ENCODE measurements around the gene ISYNA1.

Gene ISYNA1

DNA sequence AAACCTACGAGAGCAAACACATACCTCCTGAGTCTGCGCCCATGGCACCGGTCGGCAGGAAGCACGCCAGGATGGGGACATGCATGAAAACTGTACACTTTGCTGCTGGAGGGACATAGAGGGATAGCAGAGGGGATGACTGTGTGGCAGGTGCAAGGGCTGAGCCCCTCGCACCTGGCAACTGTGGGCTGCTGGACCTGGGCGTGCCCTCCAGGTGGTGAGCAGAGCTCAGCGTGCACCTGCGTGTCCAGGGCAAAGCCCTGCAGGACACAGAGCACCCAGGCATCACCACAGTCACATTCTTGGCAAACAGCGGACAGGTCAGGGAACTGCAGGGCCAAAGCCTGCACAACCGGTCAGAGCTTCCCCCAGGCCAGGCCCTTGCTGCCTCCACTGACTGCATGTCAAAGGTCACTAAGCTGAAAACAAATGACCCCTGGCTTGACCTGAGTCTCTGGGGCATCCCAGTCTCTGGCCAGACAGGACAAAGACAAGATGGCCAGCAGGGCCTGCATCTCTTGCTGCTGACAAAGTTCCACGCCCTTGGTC, 9.0 kb upstream of the ISYNA1 start:
- H3K4me2 ChIP-seq (ENCODE audit: low read length): no peak overlapping the region
- no peaks in the 10 kb centered on the region for H3K36me3 ChIP-seq (ENCODE audit: control insufficient read depth, insufficient read depth, low read length)
- no peaks in the 10 kb centered on the region for H3K9me3 ChIP-seq (ENCODE audit: control insufficient read depth, low read length)
- H3K27me3 ChIP-seq (ENCODE audit: control insufficient read depth, insufficient read depth, low read length): no peaks in the 10 kb centered on the region
- peaks cover 34% of the 10 kb centered on the region for H3K79me2 ChIP-seq
- no peaks in the 10 kb centered on the region for H3K4me1 ChIP-seq
- no peak overlapping the region for H3K27ac ChIP-seq
- no peak overlapping the region for H2AFZ ChIP-seq
- TF ChIP-seq, protein P1, sequence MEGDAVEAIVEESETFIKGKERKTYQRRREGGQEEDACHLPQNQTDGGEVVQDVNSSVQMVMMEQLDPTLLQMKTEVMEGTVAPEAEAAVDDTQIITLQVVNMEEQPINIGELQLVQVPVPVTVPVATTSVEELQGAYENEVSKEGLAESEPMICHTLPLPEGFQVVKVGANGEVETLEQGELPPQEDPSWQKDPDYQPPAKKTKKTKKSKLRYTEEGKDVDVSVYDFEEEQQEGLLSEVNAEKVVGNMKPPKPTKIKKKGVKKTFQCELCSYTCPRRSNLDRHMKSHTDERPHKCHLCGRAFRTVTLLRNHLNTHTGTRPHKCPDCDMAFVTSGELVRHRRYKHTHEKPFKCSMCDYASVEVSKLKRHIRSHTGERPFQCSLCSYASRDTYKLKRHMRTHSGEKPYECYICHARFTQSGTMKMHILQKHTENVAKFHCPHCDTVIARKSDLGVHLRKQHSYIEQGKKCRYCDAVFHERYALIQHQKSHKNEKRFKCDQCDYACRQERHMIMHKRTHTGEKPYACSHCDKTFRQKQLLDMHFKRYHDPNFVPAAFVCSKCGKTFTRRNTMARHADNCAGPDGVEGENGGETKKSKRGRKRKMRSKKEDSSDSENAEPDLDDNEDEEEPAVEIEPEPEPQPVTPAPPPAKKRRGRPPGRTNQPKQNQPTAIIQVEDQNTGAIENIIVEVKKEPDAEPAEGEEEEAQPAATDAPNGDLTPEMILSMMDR (IDR thresholded peaks at IDR 0.05): no peak
- no peak overlapping the region for H3K9ac ChIP-seq
- H3K4me3 ChIP-seq (ENCODE audit: low read depth, low read length): no peak overlapping the region

DNA sequence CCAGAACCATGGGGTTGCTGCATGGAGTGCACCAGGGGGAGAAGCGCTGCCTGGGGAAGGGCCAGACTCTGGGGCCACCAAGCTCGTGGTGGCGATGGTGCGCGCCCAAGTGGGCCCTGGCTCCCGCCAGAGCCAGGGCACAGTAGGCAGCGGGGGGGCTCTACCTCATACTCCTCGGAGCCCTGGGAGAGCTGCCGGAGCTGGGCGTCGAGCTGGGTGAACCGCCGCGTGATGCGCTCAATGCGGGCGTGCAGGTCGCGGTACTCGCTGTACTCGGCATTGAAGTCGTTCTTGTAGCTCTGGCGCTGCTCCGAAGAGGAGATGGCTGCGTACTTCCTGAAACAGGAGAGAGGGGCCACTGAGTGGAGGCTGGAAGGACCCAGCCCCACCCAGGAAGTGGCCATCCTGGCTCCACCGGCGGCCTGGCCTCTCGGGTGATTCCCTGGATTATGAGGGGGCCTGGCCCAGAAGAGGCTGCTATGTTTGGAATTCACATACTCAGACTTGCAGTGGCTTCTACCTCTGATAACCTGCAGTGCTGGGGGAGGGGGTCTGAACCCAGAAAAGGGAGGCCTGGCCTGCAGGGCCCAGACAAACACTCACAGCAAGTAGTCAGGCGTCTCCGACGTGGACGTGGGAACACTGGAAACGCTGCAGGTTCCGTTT, 8.3 kb upstream of the ISYNA1 start:
- Histone ChIP-seq H3K27ac (no peak overlapping the region), H3K4me3 (ENCODE audit: low read depth, low read length) (no peak overlapping the region), H3K79me2 (peaks cover 32% of the 10 kb centered on the region), H2AFZ (no peak overlapping the region), H3K4me2 (ENCODE audit: low read length) (no peak overlapping the region), H3K9me3 (ENCODE audit: control insufficient read depth, low read length) (no peaks in the 10 kb centered on the region), H3K36me3 (ENCODE audit: control insufficient read depth, insufficient read depth, low read length) (no peaks in the 10 kb centered on the region), H3K9ac (no peak overlapping the region), H3K4me1 (no peaks in the 10 kb centered on the region), H3K27me3 (ENCODE audit: control insufficient read depth, insufficient read depth, low read length) (no peaks in the 10 kb centered on the region)
- TF ChIP-seq, protein P1 (IDR thresholded peaks at IDR 0.05): no peak

DNA sequence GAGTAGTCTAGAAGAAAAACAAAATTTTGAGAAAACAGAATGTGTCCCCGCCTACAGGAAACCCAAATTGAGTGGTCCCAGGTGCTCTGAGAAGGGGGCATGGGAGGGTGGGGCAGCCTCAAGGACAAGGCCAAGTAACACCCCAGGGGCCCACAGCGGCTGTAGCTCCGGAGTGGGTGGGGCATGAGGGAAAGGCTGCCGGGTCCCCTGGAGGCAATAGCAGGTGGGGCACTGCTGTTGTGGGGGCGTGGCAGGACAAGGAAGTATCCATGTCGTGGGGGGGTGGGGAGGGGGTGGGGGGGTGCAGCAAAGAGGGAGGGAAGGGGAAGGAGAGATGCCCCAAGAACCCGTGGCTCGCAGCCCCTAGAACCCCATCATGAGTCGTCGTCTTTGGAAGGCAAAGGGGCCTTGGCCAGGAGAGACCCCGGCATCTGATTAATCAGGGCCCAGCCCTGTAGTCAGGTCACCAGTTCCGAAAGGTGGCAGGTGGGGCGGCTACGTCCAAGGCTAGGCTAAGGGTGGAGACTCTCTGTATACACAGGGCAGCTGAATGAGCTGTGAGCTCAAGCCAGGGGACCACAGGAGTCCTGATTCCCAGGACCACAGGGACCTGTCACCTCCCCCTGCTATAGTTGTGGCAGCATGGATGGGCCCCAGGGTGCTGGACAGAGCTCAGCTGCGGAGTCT, 7.5 kb upstream of the ISYNA1 start:
- Histone ChIP-seq H3K79me2 (peaks cover 30% of the 10 kb centered on the region), H3K36me3 (ENCODE audit: control insufficient read depth, insufficient read depth, low read length) (no peaks in the 10 kb centered on the region), H3K27ac (no peak overlapping the region), H3K9me3 (ENCODE audit: control insufficient read depth, low read length) (no peaks in the 10 kb centered on the region), H3K4me1 (no peaks in the 10 kb centered on the region), H2AFZ (no peak overlapping the region), H3K4me3 (ENCODE audit: low read depth, low read length) (no peak overlapping the region), H3K9ac (no peak overlapping the region), H3K27me3 (ENCODE audit: control insufficient read depth, insufficient read depth, low read length) (no peaks in the 10 kb centered on the region), H3K4me2 (ENCODE audit: low read length) (no peak overlapping the region)
- TF ChIP-seq, protein P1 (IDR thresholded peaks at IDR 0.05): no peak

DNA sequence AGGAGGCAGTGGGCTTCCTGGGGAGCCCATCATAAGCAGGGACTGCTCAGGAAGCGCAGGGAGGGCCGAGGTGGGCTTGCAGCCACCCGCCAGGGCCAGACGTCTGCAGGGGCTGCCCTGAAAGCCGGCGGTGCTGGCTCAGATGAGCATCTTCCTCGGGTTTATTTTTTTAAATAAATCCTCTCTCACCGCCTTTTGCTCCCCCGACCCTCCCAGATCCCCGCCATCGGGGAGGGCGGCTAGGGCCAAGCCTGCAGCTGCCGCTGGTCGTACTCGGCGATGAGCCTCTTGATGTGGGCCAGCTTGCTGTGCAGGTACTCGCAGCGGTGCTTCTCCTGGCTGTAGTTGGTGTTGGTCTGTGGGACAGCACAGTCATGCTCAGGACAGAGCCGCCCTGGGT, 6.6 kb upstream of the ISYNA1 start:
- Histone ChIP-seq H3K4me1 (peaks cover under 1% of the 10 kb centered on the region), H3K79me2 (peaks cover 23% of the 10 kb centered on the region), H3K9ac (no peak overlapping the region), H3K4me2 (ENCODE audit: low read length) (no peak overlapping the region), H3K27me3 (ENCODE audit: control insufficient read depth, insufficient read depth, low read length) (no peaks in the 10 kb centered on the region), H3K4me3 (ENCODE audit: low read depth, low read length) (no peak overlapping the region), H3K9me3 (ENCODE audit: control insufficient read depth, low read length) (no peaks in the 10 kb centered on the region), H2AFZ (no peak overlapping the region), H3K36me3 (ENCODE audit: control insufficient read depth, insufficient read depth, low read length) (no peaks in the 10 kb centered on the region), H3K27ac (no peak overlapping the region)
- TF ChIP-seq, protein P1 (IDR thresholded peaks at IDR 0.05): no peak
